ENCODE results near the gene UMAD1.
"Not testable (repeated sequence)": the region's sequence is repeated elsewhere in the genome, so short reads cannot be mapped to it uniquely, and the experiment has no call there.

The UMAD1 gene

GRCh38 chr7:7795630-7796121, 155.1 kb downstream of the UMAD1 start:
- no peak for DNase-seq (ENCODE audit: low read depth in 3 of 3)

GRCh38 chr7:7798510-7798909, 158.0 kb downstream of the UMAD1 start:
- DNase-seq (ENCODE audit: low read depth in 3 of 3) = no peak

- no peak for DNase-seq (ENCODE audit: low read depth in 3 of 3)
These were observed 158.6 kb downstream of the UMAD1 start for GRCh38 chr7:7799138-7799537.

- DNase-seq (ENCODE audit: low read depth in 3 of 3) = no peak
These were observed 162.0 kb downstream of the UMAD1 start for GRCh38 chr7:7802531-7802930.

- DNase-seq (ENCODE audit: low read depth in 3 of 3) = no peak
These were observed 163.2 kb downstream of the UMAD1 start for GRCh38 chr7:7803715-7804178.

GRCh38 chr7:7804822-7805221, 164.3 kb downstream of the UMAD1 start:
- DNase-seq (ENCODE audit: low read depth in 3 of 3) = not testable (repeated sequence)

- no peak for DNase-seq (ENCODE audit: low read depth in 3 of 3)
These were observed 165.1 kb downstream of the UMAD1 start for GRCh38 chr7:7805511-7806153.

- no peak for DNase-seq (ENCODE audit: low read depth in 3 of 3)
These were observed 167.6 kb downstream of the UMAD1 start for GRCh38 chr7:7808156-7808555.

- no peak for DNase-seq (ENCODE audit: low read depth in 3 of 3)
These were observed 168.1 kb downstream of the UMAD1 start for GRCh38 chr7:7808626-7809025.

GRCh38 chr7:7810380-7810779, 169.8 kb downstream of the UMAD1 start:
- no peak for DNase-seq (ENCODE audit: low read depth in 3 of 3)

GRCh38 chr7:7810826-7811225, 170.3 kb downstream of the UMAD1 start:
- no peak for DNase-seq (ENCODE audit: low read depth in 3 of 3)

- no peak for DNase-seq (ENCODE audit: low read depth in 3 of 3)
These were observed 171.6 kb downstream of the UMAD1 start for GRCh38 chr7:7812112-7812511.

GRCh38 chr7:7815395-7815794, 174.8 kb downstream of the UMAD1 start:
- DNase-seq (ENCODE audit: low read depth in 3 of 3) = no peak

GRCh38 chr7:7816084-7816483, 175.5 kb downstream of the UMAD1 start:
- no peak for DNase-seq (ENCODE audit: low read depth in 3 of 3)

GRCh38 chr7:7816816-7817536, 176.4 kb downstream of the UMAD1 start:
- no peak for DNase-seq (ENCODE audit: low read depth in 3 of 3)

- DNase-seq (ENCODE audit: low read depth in 3 of 3) = no peak
These were observed 177.2 kb downstream of the UMAD1 start for GRCh38 chr7:7817748-7818147.

- DNase-seq (ENCODE audit: low read depth in 3 of 3) = not testable (repeated sequence)
These were observed 177.6 kb downstream of the UMAD1 start for GRCh38 chr7:7818179-7818578.

GRCh38 chr7:7819442-7820247, 179.1 kb downstream of the UMAD1 start:
- DNase-seq (ENCODE audit: low read depth in 3 of 3) = no peak

- no peak for DNase-seq (ENCODE audit: low read depth in 3 of 3)
These were observed 179.9 kb downstream of the UMAD1 start for GRCh38 chr7:7820409-7820808.

GRCh38 chr7:7820939-7821338, 180.4 kb downstream of the UMAD1 start:
- no peak for DNase-seq (ENCODE audit: low read depth in 3 of 3)

- DNase-seq (ENCODE audit: low read depth in 3 of 3) = no peak
These were observed 181.0 kb downstream of the UMAD1 start for GRCh38 chr7:7821517-7821916.

GRCh38 chr7:7825294-7825693, 184.7 kb downstream of the UMAD1 start:
- not testable (repeated sequence) for DNase-seq (ENCODE audit: low read depth in 3 of 3)
